ENCODE measurements around the gene TBCA. TPM values are rescaled to one million over a fixed set of nuclear protein-coding genes. Genes with fewer than 3 reads are reported as not detected.
"Not testable (repeated sequence)": the region's sequence is repeated elsewhere in the genome, so short reads cannot be mapped to it uniquely, and the experiment has no call there.

The TBCA gene
- total and polyA plus RNA-seq, 2 experiments from 2014 or later: 245 to 287 TPM

DNA sequence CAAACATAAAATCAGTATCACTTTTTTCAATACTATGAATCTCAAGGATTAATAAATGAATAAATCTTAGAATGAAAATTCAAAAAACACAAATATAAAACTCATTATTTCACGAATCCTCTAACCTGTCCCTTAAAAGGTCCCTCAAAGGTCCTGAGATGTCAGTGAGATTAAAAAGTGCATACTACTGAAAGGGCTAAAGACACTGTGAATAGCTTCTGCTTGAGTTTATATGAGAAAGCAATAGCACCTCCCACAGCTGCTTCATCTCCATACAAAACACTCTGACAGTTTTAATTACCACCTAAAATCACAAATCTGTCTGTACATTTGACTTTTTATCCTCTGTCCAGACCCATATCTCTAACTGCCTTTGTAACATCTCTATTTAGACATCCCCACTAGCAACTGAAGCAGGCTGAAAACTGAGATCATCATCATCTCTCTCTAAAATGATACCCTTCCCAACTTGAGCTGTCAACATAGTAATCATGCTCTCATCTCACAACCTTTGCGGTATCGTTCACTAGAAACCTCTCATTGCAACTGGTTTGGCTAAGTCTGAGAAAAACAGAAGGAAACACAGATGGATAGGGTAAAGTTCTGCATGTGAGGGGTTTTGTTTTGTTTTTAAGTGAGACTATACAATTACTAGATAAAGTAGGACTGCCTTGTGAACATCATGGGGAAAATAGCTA, 56.3 kb downstream of the TBCA start:
- Histone ChIP-seq H3K9me3 (ENCODE audit: low read depth) (no peaks in the 10 kb centered on the region), H3K27ac (no peak overlapping the region), H3K4me1 (ENCODE audit: low read depth) (no peaks in the 10 kb centered on the region), H3K36me3 (no peaks in the 10 kb centered on the region), H3K4me3 (no peak overlapping the region), H3K27me3 (no peaks in the 10 kb centered on the region)
- DNase-seq (ENCODE audit: low read depth in 1 of 2, low spot score in 1 of 2): no peak
- TF ChIP-seq, protein P1, sequence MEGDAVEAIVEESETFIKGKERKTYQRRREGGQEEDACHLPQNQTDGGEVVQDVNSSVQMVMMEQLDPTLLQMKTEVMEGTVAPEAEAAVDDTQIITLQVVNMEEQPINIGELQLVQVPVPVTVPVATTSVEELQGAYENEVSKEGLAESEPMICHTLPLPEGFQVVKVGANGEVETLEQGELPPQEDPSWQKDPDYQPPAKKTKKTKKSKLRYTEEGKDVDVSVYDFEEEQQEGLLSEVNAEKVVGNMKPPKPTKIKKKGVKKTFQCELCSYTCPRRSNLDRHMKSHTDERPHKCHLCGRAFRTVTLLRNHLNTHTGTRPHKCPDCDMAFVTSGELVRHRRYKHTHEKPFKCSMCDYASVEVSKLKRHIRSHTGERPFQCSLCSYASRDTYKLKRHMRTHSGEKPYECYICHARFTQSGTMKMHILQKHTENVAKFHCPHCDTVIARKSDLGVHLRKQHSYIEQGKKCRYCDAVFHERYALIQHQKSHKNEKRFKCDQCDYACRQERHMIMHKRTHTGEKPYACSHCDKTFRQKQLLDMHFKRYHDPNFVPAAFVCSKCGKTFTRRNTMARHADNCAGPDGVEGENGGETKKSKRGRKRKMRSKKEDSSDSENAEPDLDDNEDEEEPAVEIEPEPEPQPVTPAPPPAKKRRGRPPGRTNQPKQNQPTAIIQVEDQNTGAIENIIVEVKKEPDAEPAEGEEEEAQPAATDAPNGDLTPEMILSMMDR (IDR thresholded peaks at IDR 0.05; ENCODE audit: low read depth, low read length): no peak

DNA sequence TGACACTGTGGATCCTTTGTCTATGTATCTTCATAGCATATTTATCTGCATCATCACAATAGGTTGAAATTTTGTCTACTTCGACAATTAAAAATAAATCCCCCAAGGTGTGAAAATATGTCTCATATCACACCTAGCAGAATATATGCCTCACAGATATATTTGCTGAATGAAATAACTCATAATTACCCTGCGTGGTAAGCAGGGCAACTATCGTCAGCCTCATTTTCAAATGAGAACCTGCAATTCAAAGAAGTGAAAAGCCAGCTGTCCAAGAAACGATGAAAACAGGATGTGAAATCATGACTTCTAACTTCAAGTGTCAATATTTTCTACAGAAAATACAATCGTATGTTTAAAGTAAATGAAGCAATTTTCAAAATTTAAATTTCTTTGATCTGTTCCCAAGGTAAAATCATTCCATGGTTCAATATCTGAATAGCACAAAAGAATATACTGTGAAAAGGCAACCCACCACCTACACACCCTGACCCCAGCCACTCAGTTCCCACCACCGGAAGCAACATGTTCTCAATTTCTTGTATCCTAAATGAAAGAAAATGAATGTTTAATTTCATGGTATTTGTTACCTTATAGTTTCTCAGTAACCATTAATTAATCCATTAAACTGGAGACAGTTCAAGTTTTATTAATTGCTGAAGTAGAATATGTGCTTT, 57.1 kb downstream of the TBCA start:
- no peak overlapping the region for H3K4me3 ChIP-seq
- no peak for DNase-seq (ENCODE audit: low read depth in 1 of 2, low spot score in 1 of 2)

GRCh38 chr5:77709993-77710685, 66.0 kb downstream of the TBCA start:
- Histone ChIP-seq H3K4me3 (no peak overlapping the region), H3K9me3 (ENCODE audit: low read depth) (no peaks in the 10 kb centered on the region), H3K36me3 (peaks cover 26% of the 10 kb centered on the region), H3K4me1 (ENCODE audit: low read depth) (no peaks in the 10 kb centered on the region), H3K27me3 (no peaks in the 10 kb centered on the region), H3K27ac (no peak overlapping the region)
- TF ChIP-seq, protein P1 (IDR thresholded peaks at IDR 0.05; ENCODE audit: low read depth, low read length): no peak
- DNase-seq (ENCODE audit: low read depth in 1 of 2, low spot score in 1 of 2): peak in 1 of 2 donors; percentile 34

More for the DNA sequence above, 57.1 kb downstream of the TBCA start:
- Histone ChIP-seq H3K9me3 (ENCODE audit: low read depth) (no peaks in the 10 kb centered on the region), H3K4me1 (ENCODE audit: low read depth) (no peaks in the 10 kb centered on the region), H3K27me3 (no peaks in the 10 kb centered on the region), H3K27ac (no peak overlapping the region), H3K36me3 (no peaks in the 10 kb centered on the region)
- TF ChIP-seq, protein P1 (IDR thresholded peaks at IDR 0.05; ENCODE audit: low read depth, low read length): no peak

- no peaks in the 10 kb centered on the region for H3K4me1 ChIP-seq (ENCODE audit: low read depth)
- H3K27me3 ChIP-seq: no peaks in the 10 kb centered on the region
- no peak overlapping the region for H3K4me3 ChIP-seq
- no peaks in the 10 kb centered on the region for H3K9me3 ChIP-seq (ENCODE audit: low read depth)
- no peak overlapping the region for H3K27ac ChIP-seq
- peaks cover 34% of the 10 kb centered on the region for H3K36me3 ChIP-seq
- no peak for DNase-seq (ENCODE audit: low read depth in 1 of 2, low spot score in 1 of 2)
- TF ChIP-seq, protein P1 (IDR thresholded peaks at IDR 0.05; ENCODE audit: low read depth, low read length): no peak
These were observed 66.8 kb downstream of the TBCA start for GRCh38 chr5:77709340-77709739.

DNA sequence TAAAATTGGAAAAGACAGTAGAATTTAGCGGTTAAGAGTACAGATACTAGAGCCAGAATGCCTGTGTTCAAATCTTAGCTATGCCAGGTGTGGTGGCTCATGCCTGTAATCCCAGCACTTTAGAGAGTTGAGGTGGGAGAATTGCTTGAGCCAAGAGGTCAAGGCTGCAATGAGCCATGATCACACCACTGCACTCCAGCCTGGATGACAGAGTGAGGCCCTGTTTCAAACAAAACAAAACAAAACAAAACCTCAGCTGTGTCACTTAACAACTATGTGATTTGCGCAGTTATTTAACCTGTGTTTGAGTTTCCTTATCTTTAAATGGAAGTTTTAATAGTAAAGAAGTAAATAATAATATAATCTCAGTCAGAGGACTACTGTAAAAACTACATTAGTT, 68.3 kb downstream of the TBCA start:
- no peak for DNase-seq (ENCODE audit: low read depth in 1 of 2, low spot score in 1 of 2)
- no peaks in the 10 kb centered on the region for H3K9me3 ChIP-seq (ENCODE audit: low read depth)
- peaks cover 44% of the 10 kb centered on the region for H3K36me3 ChIP-seq
- H3K27ac ChIP-seq: no peak overlapping the region
- TF ChIP-seq, protein P1 (IDR thresholded peaks at IDR 0.05; ENCODE audit: low read depth, low read length): no peak
- H3K4me1 ChIP-seq (ENCODE audit: low read depth): no peaks in the 10 kb centered on the region
- H3K4me3 ChIP-seq: no peak overlapping the region
- H3K27me3 ChIP-seq: no peaks in the 10 kb centered on the region

DNA sequence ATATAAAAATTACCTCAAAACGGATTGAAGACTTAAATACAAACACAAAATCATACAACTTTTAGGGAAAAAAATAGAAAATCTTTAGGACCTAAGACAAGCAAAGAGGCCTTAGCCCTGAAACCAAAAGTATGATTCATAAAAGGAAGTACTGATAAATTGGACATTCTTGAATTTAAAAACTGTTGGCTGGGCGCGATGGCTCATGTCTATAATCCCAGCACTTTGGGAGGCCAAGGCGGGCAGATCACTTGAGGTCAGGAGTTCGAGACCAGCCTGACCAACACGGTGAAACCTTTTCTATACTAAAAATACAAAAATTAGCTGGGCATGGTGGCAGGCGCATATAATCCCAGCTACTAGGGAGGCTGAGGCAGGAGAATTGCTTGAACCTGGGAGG, 76.6 kb downstream of the TBCA start:
- not testable (repeated sequence) for H3K9me3 ChIP-seq (ENCODE audit: low read depth); H3K27me3 ChIP-seq; H3K4me3 ChIP-seq; H3K4me1 ChIP-seq (ENCODE audit: low read depth); H3K27ac ChIP-seq
- peak in 1 of 2 donors; percentile 59 for DNase-seq (ENCODE audit: low read depth in 1 of 2, low spot score in 1 of 2)
- H3K36me3 ChIP-seq: peaks cover 12% of the 10 kb centered on the region

Data from cardiac muscle cell (in vitro differentiated cells and primary cell).